GM13976 (cell line): ENCODE results near the gene NFAM1.

ENCODE experiments used
- DNase-seq: peaks from one replicate; pipeline ENCODE4 v3.0.0; 2012; ENCODE audit warnings: low spot score
- CTCF ChIP-seq: IDR thresholded peaks from 2 replicates; pipeline ENCODE4 v1.5.1; 2012; ENCODE audit warnings: borderline replicate concordance, mild to moderate bottlenecking; ENCODE audit not compliant: insufficient read depth; ENCODE audit errors: extremely low read depth, missing control alignments, control extremely low read depth
- in situ Hi-C: fragments of 300-500 bp; cut with MboI; formaldehyde crosslinking; loops from one replicate; pipeline ENCODE4 v1.12.0; 2022; ENCODE audit warnings: low sequenced_read_pairs, mixed read lengths, inconsistent platforms; ENCODE audit not compliant: unreplicated experiment

Gene NFAM1

GRCh38 chr22:42379966-42380537 lies 52.2 kb downstream of the NFAM1 start:
- in situ Hi-C loops = no loop called here
- DNase-seq = no peak
- no peak for TF ChIP-seq CTCF

- in situ Hi-C loops = no loop called here
- DNase-seq = no peak
Observed at GRCh38 chr22:42376711-42377554, 55.3 kb downstream of the NFAM1 start.

GRCh38 chr22:42375982-42376381 lies 56.2 kb downstream of the NFAM1 start:
- no peak for TF ChIP-seq CTCF
- DNase-seq = no peak
- in situ Hi-C loops = no loop called here

More at GRCh38 chr22:42376711-42377554, 55.3 kb downstream of the NFAM1 start:
- no peak for TF ChIP-seq CTCF

GRCh38 chr22:42372976-42373375 lies 59.2 kb downstream of the NFAM1 start:
- TF ChIP-seq CTCF = no peak
- in situ Hi-C loops = no loop called here
- no peak for DNase-seq

GRCh38 chr22:42371501-42371900 lies 60.7 kb downstream of the NFAM1 start:
- TF ChIP-seq CTCF = no peak
- DNase-seq = no peak
- in situ Hi-C loops = no loop called here

- no peak for DNase-seq
- in situ Hi-C loops = no loop called here
Observed at GRCh38 chr22:42371099-42371498, 61.1 kb downstream of the NFAM1 start.

More at GRCh38 chr22:42371099-42371498, 61.1 kb downstream of the NFAM1 start:
- no peak for TF ChIP-seq CTCF
